Spleen (tissue), 11 donors: ENCODE results near the gene TPD52L2. TPM values are rescaled to one million over a fixed set of nuclear protein-coding genes. Genes with fewer than 3 reads are reported as not detected.

Source experiments
- DNase-seq: peaks from one replicate; pipeline ENCODE4 v3.0.0-alpha.2; 2020
- H3K27ac ChIP-seq, 8 donors: fragments of 200-600 bp; sonication (generic) in 7 of 8; 1 replicate in 4 of 8; 2 replicates in 4 of 8; pipeline versions ENCODE4 v1.5.0 to v1.8.0; 2016 to 2021; ENCODE audit warnings: inconsistent platforms in 4 of 8, mild to moderate bottlenecking in 4 of 8, moderate library complexity in 1 of 8
- H3K27me3 ChIP-seq, 7 donors: fragments of 200-600 bp; sonication (generic) in 6 of 7; replicated peaks in 1 of 7; 1 replicate in 4 of 7; 2 replicates in 3 of 7; pipeline versions ENCODE4 v1.5.0 to v1.8.0; 2016 to 2021; ENCODE audit warnings: inconsistent platforms in 3 of 7, mild to moderate bottlenecking in 1 of 7
- H3K36me3 ChIP-seq, 6 donors: fragments of 200-600 bp; sonication (generic) in 5 of 6; 1 replicate in 4 of 6; 2 replicates in 2 of 6; pipeline versions ENCODE4 v1.5.0 to v1.8.0; 2016 to 2021; ENCODE audit warnings: inconsistent platforms in 2 of 6
- H3K4me1 ChIP-seq, 6 donors: fragments of 200-600 bp; sonication (generic) in 5 of 6; 1 replicate in 3 of 6; 2 replicates in 3 of 6; pipeline versions ENCODE4 v1.5.0 to v1.8.0; 2016 to 2021; ENCODE audit warnings: inconsistent platforms in 3 of 6
- H3K4me3 ChIP-seq, 8 donors: fragments of 200-600 bp; sonication (generic) in 7 of 8; 1 replicate in 4 of 8; 2 replicates in 4 of 8; pipeline versions ENCODE4 v1.5.0 to v1.8.0; 2016 to 2021; ENCODE audit warnings: inconsistent platforms in 4 of 8, mild to moderate bottlenecking in 4 of 8, moderate library complexity in 2 of 8
- H3K9me3 ChIP-seq, 8 donors: fragments of 200-600 bp; sonication (generic) in 7 of 8; 1 replicate in 4 of 8; 2 replicates in 4 of 8; pipeline versions ENCODE4 v1.5.0 to v1.8.0; 2016 to 2021; ENCODE audit warnings: inconsistent platforms in 4 of 8
- CTCF ChIP-seq, 11 experiments: fragments of 200-600 bp in 7 of 11; fragments of 450-650 bp in 4 of 11; sonication (generic) in 4 of 11; IDR thresholded peaks in 8 of 11; conservative IDR thresholded peaks in 3 of 11; 1 replicate in 7 of 11; 2 replicates in 4 of 11; pipeline versions ENCODE4 v1.4.0 to v1.8.0; 2016 to 2021; ENCODE audit warnings: antibody characterized with exemption in 11 of 11, inconsistent platforms in 4 of 11, mild to moderate bottlenecking in 1 of 11
- POLR2A ChIP-seq, 3 donors: fragments of 450-650 bp; IDR thresholded peaks; one replicate each; pipeline ENCODE4 v1.5.1; 2017; ENCODE audit warnings: antibody characterized with exemption in 3 of 3, mild to moderate bottlenecking in 1 of 3
- POLR2AphosphoS5 ChIP-seq, 3 donors: sonication (generic); formaldehyde crosslinking; IDR thresholded peaks; one replicate each; pipeline ENCODE4 v1.5.1; 2017; ENCODE audit warnings: antibody characterized with exemption in 3 of 3
- WGBS, 5 donors: extraction: QIAGEN DNeasy Blood & Tissue Kit in 3 of 5; methylation state at CpG; one replicate each; pipeline versions ENCODE4 v1.1.5 to v1.1.7; 2013 to 2018; 5-methylcytosine and 5-hydroxymethylcytosine counted together
- intact Hi-C: fragments of 100-400 bp; cut with DNase I; formaldehyde crosslinking; loops from one replicate; pipeline ENCODE4 v1.15.0; 2023; ENCODE audit warnings: low total_unique reads
- polyA plus RNA-seq, 3 donors: library from polyadenylated mRNA; stranded (reverse); fragments of 200-250 nt; gene quantifications; one replicate each; pipeline ENCODE4 v1.2.1, GENCODE V29; 2013
- total RNA-seq, 7 donors: library from RNA; depleted of rRNA in 3 of 7; stranded (reverse); fragments of >200 nt in 3 of 7; fragmentation: NEBNext Ultra II Directional in 4 of 7; extraction: Animal tissue kit (Norgen Biotek cat#: 25700) in 4 of 7; gene quantifications; one replicate each; pipeline versions ENCODE4 v1.1.0 to v1.2.1, GENCODE V29; 2016 to 2021
- donor health status: healthy with polysubstance abuse.
- donor health status: DM: no; HTN: no; CAD: no; lungs with moderate emphysema.
- donor health status: DM: no; HTN: no; CAD: no.
- donor health status: Bipolar disorder and iron deficiency.
- donor health status: healthy.
- donor health status: DM: no; HTN: no; CAD: no.
- donor health status: DM: yes; HTN: yes; CAD: no.

Gene TPD52L2
- total and polyA plus RNA-seq, 10 donors, result 60.2 to 102 (median 87.4) TPM

GRCh38 chr20:63903796-63904561, 38.9 kb downstream of the TPD52L2 start:
- H3K9me3 ChIP-seq, result no peaks in the 10 kb centered on the region
- peak overlapping the region in 7 of 8 donors; percentile 39 to 97 (median 71) for H3K27ac ChIP-seq
- DNase-seq, result no peak
- peaks cover 5 to 100% (median 73%) of the 10 kb centered on the region in 6 donors for H3K4me1 ChIP-seq
- peaks cover 0 to 45% (median 1%) of the 10 kb centered on the region in 6 donors for H3K36me3 ChIP-seq
- 49 to 84% (median 72%) methylated on average over 11 of the region's 11 CpGs for WGBS, 5 donors
- no peaks in the 10 kb centered on the region for H3K27me3 ChIP-seq
- intact Hi-C loops, result no loop called here
- TF ChIP-seq POLR2A (IDR thresholded peaks at IDR 0.05) (no peak), POLR2AphosphoS5 (IDR thresholded peaks at IDR 0.05) (peak in 1 of 3 donors; percentile 24), CTCF (IDR thresholded peaks at IDR 0.05 in 8 of 11, conservative IDR thresholded peaks at IDR 0.05 in 3 of 11) (no peak)
- peak overlapping the region in 1 of 8 donors; percentile 25 for H3K4me3 ChIP-seq

- no peak overlapping the region for H3K4me3 ChIP-seq
- WGBS, 5 donors, result 63 to 77% (median 67%) methylated on average over 14 to 16 of the region's 16 CpGs
- TF ChIP-seq POLR2A (IDR thresholded peaks at IDR 0.05), result no peak
- TF ChIP-seq POLR2AphosphoS5 (IDR thresholded peaks at IDR 0.05), result no peak
- TF ChIP-seq CTCF (IDR thresholded peaks at IDR 0.05 in 8 of 11, conservative IDR thresholded peaks at IDR 0.05 in 3 of 11), result no peak
- intact Hi-C loops, result loop anchor here (2.0 kb wide), 1 partner anchor 65 kb away; no protein-coding TSS in a partner anchor
- peak overlapping the region in 3 of 8 donors; percentile 13 to 97 (median 24) for H3K27ac ChIP-seq
- DNase-seq, result no peak
- H3K36me3 ChIP-seq, result peaks cover 0 to 36% (median 0%) of the 10 kb centered on the region in 6 donors
- no peaks in the 10 kb centered on the region for H3K27me3 ChIP-seq
- peaks cover 19 to 100% (median 69%) of the 10 kb centered on the region in 6 donors for H3K4me1 ChIP-seq
- no peaks in the 10 kb centered on the region for H3K9me3 ChIP-seq
Observed at GRCh38 chr20:63908008-63908682, 43.1 kb downstream of the TPD52L2 start.

GRCh38 chr20:63911176-63911575, 46.1 kb downstream of the TPD52L2 start:
- Histone ChIP-seq H3K4me1 (peaks cover 12 to 97% (median 49%) of the 10 kb centered on the region in 6 donors), H3K27ac (peak overlapping the region in 4 of 8 donors; percentile 32 to 69 (median 48)), H3K4me3 (no peak overlapping the region), H3K9me3 (peaks cover 0 to 9% (median 6%) of the 10 kb centered on the region in 8 donors), H3K36me3 (peaks cover 0 to 35% (median 2%) of the 10 kb centered on the region in 6 donors), H3K27me3 (no peaks in the 10 kb centered on the region)
- 32 to 51% (median 42%) methylated on average over 12 of the region's 12 CpGs for WGBS, 5 donors
- intact Hi-C loops, result no loop called here
- peak in 2 of 3 donors; percentile 26 to 47 for TF ChIP-seq POLR2AphosphoS5 (IDR thresholded peaks at IDR 0.05)
- no peak for TF ChIP-seq POLR2A (IDR thresholded peaks at IDR 0.05)
- TF ChIP-seq CTCF (IDR thresholded peaks at IDR 0.05 in 8 of 11, conservative IDR thresholded peaks at IDR 0.05 in 3 of 11), result no peak
- DNase-seq, result no peak

GRCh38 chr20:63913768-63914167, 48.7 kb downstream of the TPD52L2 start:
- Histone ChIP-seq H3K36me3 (peaks cover 0 to 56% (median 11%) of the 10 kb centered on the region in 6 donors), H3K4me3 (no peak overlapping the region), H3K9me3 (peaks cover 0 to 15% (median 13%) of the 10 kb centered on the region in 8 donors), H3K27me3 (no peaks in the 10 kb centered on the region), H3K4me1 (peaks cover 12 to 88% (median 45%) of the 10 kb centered on the region in 6 donors), H3K27ac (peak overlapping the region in 2 of 8 donors; percentile 18 to 69)
- intact Hi-C loops, result no loop called here
- WGBS, 5 donors, result 90 to 95% (median 94%) methylated on average over 12 of the region's 12 CpGs
- DNase-seq, result no peak
- TF ChIP-seq CTCF (IDR thresholded peaks at IDR 0.05 in 8 of 11, conservative IDR thresholded peaks at IDR 0.05 in 3 of 11), result no peak
- TF ChIP-seq POLR2AphosphoS5 (IDR thresholded peaks at IDR 0.05), result no peak
- no peak for TF ChIP-seq POLR2A (IDR thresholded peaks at IDR 0.05)
